ENCODE measurements around the gene OR1E2. TPM values are rescaled to one million over a fixed set of nuclear protein-coding genes. Genes with fewer than 3 reads are reported as not detected.

Gene OR1E2
- total RNA-seq, 1 experiment from 2014 or later: not detected

DNA sequence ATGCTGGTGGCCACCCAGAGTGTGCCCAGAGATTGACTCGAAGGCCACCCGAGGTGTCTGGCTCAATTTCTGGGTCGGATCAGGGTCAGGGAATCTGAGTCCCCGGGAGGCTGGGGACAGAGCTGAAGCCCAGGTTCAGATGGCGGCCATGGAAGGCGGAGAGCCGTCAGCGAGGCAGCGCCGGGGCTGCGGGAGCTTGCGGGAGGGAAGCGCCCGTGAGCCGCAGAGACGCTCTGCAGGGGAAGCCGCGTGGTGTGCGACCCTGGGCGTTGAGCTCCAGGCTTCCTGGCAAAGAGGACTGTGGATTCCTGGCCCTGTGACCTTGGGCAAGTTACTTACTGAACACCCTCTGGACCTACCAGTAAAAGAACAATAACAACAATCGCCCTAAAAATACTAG lies 38.5 kb upstream of the OR1E2 start:
- Mint-ChIP-seq H3K27ac (no peak overlapping the region), H3K36me3 (ENCODE audit: insufficient read depth in 1 of 3, low read depth in 3 of 3) (no peaks in the 10 kb centered on the region), H3K27me3 (ENCODE audit: low read depth) (no peaks in the 10 kb centered on the region), H3K4me3 (no peak overlapping the region; a peak in 1 of 5 replicates), H3K4me1 (peaks cover 13 to 19% of the 10 kb centered on the region in 2 experiments), H3K9me3 (no peaks in the 10 kb centered on the region)
- Histone ChIP-seq H4K91ac (ENCODE audit: insufficient read length, low read depth, low read length) (no peak overlapping the region), H4K5ac (ENCODE audit: insufficient read length, low read depth, low read length) (no peak overlapping the region), H3K4me2 (ENCODE audit: insufficient read depth, insufficient read length, low read length) (no peak overlapping the region), H3K27ac (ENCODE audit: insufficient read length, low read depth, low read length) (no peak overlapping the region), H3K9me3 (ENCODE audit: control insufficient read depth, low read depth, low read length) (no peaks in the 10 kb centered on the region), H3K4me1 (ENCODE audit: insufficient read depth, low read length) (no peaks in the 10 kb centered on the region; the same call in 1 of the 2 replicates), H2BK20ac (ENCODE audit: low read depth, low read length, poor library complexity, severe bottlenecking) (no peak overlapping the region), H3K56ac (ENCODE audit: insufficient read length, low read depth, low read length) (no peak overlapping the region), H3K18ac (ENCODE audit: insufficient read length, low read depth, low read length) (no peak overlapping the region), H2BK15ac (ENCODE audit: low read depth, low read length) (no peak overlapping the region), H2BK5ac (ENCODE audit: insufficient read length, low read length) (no peak overlapping the region), H3T11ph (ENCODE audit: low read length) (no peak overlapping the region), H2BK12ac (ENCODE audit: insufficient read length, low read depth, low read length) (no peak overlapping the region), H4K20me1 (ENCODE audit: control insufficient read depth, insufficient read depth, insufficient read length) (no peaks in the 10 kb centered on the region), H3K79me2 (ENCODE audit: insufficient read depth, low read length) (no peaks in the 10 kb centered on the region), H3K23ac (ENCODE audit: insufficient read length, low read depth, low read length) (no peak overlapping the region), H3K9ac (ENCODE audit: extremely low read depth, insufficient read length, low read length) (no peak overlapping the region), H3K4ac (ENCODE audit: low read depth, low read length) (no peak overlapping the region; the same call in none of the 2 replicates), H2BK120ac (ENCODE audit: low read depth, low read length, poor library complexity, severe bottlenecking) (no peak overlapping the region), H3K27me3 (ENCODE audit: insufficient read depth, low read length) (no peaks in the 10 kb centered on the region), H3K79me1 (ENCODE audit: insufficient read depth, low read depth, low read length, poor library complexity, severe bottlenecking) (no peaks in the 10 kb centered on the region), H3K14ac (ENCODE audit: insufficient read depth, low read length) (no peak overlapping the region), H2AK5ac (ENCODE audit: insufficient read length, low read length) (no peak overlapping the region), H4K8ac (replicated peaks; ENCODE audit: insufficient read length, low read depth, low read length) (no peak overlapping the region), H2AFZ (ENCODE audit: low read length) (no peak overlapping the region), H3K23me2 (ENCODE audit: insufficient read length, low read depth, low read length, poor library complexity, severe bottlenecking) (no peaks in the 10 kb centered on the region)
- WGBS (ENCODE audit: extremely low coverage, insufficient read length, low lambda C conversion rate): no CpG with 5 or more reads among the region's 21 CpGs
- TF ChIP-seq, protein P1, sequence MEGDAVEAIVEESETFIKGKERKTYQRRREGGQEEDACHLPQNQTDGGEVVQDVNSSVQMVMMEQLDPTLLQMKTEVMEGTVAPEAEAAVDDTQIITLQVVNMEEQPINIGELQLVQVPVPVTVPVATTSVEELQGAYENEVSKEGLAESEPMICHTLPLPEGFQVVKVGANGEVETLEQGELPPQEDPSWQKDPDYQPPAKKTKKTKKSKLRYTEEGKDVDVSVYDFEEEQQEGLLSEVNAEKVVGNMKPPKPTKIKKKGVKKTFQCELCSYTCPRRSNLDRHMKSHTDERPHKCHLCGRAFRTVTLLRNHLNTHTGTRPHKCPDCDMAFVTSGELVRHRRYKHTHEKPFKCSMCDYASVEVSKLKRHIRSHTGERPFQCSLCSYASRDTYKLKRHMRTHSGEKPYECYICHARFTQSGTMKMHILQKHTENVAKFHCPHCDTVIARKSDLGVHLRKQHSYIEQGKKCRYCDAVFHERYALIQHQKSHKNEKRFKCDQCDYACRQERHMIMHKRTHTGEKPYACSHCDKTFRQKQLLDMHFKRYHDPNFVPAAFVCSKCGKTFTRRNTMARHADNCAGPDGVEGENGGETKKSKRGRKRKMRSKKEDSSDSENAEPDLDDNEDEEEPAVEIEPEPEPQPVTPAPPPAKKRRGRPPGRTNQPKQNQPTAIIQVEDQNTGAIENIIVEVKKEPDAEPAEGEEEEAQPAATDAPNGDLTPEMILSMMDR (conservative IDR thresholded peaks at IDR 0.05): no peak
- DNase-seq: peak; percentile 36
